Stimulated activated CD4-positive, alpha-beta T cell treated with anti-CD3 and anti-CD28 coated beads, Interleukin-2, amount 100 ng/mL, for 48 hours (primary cell): ENCODE results near the gene TRMT10B.
"Not testable (repeated sequence)": the region's sequence is repeated elsewhere in the genome, so short reads cannot be mapped to it uniquely, and the experiment has no call there.

Source experiments
- DNase-seq, 2 donors: peaks; one replicate each; pipeline ENCODE4 v3.0.0-alpha.2; 2020

TRMT10B gene

DNA sequence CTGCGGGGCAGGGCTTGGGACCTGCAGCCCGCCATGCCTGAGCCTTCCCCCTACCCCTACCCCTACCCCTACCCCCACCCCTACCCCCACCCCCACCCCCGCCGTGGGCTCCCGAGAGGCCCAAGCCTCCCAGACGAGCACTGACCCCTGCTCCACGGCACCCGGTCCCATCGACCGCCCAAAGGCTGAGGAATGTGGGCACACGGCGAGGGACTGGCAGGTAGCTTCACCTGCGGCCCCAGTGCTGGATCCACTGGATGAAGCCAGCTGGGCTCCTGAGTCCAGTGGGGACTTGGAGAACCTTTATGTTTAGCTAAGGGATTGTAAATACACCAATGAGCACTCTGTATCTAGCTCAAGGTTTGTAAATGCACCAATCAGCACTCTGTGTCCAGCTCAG is 1.5 kb upstream of the TRMT10B start:
- DNase-seq, result not testable (repeated sequence)

DNA sequence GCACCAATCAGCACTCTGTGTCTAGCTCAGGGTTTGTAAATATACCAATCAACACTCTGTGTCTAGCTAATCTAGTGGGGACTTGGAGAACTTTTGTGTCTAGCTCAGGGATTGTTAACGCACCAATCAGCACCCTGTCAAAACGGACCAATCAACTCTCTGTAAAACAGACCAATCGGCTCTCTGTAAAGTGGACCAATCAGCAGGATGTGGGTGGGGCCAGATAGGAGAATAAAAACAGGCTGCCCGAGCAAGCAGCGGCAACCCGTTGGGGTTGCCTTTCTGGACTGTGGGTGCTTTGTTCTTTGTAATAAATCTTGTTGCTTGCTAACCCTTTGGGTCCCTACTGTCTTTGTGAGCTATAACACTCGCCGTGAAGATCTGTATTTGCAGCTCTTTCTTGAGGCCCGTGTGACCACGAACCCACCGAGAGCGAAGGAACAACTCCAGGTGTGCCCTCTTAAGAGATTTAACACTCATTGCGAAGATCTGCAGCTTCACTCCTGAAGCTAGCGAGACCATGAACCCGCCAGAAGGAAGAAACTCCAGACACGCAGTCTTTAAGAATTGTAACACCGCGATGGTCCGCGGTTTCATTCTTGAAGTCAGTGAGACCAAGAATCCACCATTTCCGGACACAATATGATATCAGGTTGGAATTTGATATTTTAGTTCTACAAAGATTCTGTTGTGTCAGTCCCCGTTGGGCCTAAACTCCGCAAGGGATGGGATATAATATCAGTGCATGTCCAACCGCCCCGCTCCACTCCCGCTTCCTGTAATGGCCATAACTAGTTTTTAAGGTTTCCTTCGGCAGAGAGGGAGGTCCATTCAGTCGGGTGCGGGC is 740 bp upstream of the TRMT10B start:
- DNase-seq, result peak in 1 of 2 donors; percentile 8

GRCh38 chr9:37758747-37759146 is 5.1 kb downstream of the TRMT10B start:
- no peak for DNase-seq

DNA sequence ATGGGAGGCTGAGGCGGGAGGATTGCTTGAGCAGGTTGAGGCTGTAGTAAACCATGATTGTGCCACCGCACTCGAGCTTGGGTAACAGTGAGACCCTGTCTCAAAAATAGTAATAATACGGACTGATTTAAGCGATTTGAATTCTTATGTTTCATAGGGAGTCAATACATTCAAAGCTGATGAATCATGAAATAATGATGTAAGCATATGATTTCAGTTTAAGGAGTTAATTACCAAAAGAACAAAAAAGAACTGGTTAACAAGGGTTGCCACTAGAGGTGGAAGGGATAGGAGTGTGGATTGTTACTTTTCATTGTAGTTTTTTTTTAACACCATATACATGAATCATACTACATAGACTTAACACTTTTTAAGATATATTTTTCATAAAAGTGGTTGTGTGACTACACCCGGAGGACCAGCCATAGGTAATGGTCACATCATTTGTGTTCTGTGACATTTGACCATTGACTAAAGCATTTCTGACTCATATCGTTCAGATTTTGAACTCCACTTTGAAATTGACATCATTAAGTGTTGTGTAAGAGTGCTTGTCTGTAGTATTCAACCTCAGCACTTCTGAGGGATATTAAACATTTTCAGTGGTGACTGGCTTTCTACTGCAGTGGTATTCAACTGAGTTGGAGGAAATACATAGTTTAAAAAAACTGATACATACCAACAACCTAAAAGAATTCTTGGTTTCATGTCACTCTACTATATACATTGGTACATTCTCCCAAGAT is 7.0 kb downstream of the TRMT10B start:
- DNase-seq, result no peak

DNA sequence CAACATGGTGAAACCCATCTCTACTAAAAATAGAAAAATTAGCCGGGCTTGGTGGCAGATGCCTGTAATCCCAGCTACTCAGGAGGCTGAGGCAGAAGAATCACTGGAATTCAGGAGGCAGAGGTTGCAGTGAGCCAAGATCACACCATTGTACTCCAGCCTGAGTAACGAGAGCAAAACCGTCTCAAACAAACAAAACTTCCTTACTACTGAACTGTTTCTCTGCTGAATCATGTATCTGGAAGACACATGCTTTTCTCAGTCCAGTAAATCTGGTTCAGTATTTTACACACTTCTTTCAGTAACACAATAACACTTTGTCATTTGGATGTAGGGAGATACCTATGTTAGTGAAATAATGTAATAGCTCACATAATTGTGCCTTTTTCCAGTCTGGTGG is 7.9 kb downstream of the TRMT10B start:
- DNase-seq, result no peak

DNA sequence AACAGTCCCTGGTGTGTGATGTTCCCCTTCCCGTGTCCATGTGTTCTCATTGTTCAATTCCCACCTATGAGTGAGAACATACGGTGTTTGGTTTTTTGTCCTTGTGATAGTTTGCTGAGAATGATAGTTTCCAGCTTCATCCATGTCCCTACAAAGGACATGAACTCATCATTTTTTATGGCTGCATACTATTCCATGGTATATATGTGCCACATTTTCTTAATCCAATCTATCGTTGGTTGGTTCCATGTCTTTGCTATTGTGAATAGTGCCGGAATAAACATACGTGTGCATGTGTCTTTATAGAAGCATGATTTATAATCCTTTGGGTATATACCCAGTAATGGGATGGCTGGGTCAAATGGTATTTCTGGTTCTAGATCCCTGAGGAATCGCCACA is 11.7 kb downstream of the TRMT10B start:
- DNase-seq, result not testable (repeated sequence)

DNA sequence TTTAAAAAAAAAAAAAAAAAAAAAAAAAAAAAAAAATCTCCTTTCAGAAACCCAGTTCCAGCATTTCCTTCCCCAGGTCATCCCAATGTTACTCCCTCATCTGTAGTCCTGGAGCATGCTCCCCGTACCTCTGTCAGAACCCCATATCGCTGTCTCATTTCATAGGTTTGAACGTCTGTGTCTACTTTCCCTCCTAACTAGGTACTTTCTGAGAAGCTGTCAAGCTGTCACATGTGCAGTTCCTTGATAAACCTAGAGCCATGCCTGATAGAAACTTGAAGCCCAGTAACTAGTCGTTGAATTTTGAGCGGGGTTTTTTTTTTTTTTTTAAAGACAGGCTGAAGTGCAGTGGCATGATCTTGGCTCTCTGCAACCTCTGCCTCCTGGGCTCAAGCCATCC is 15.7 kb downstream of the TRMT10B start:
- no peak for DNase-seq

GRCh38 chr9:37769995-37770394 is 16.4 kb downstream of the TRMT10B start:
- DNase-seq, result no peak

DNA sequence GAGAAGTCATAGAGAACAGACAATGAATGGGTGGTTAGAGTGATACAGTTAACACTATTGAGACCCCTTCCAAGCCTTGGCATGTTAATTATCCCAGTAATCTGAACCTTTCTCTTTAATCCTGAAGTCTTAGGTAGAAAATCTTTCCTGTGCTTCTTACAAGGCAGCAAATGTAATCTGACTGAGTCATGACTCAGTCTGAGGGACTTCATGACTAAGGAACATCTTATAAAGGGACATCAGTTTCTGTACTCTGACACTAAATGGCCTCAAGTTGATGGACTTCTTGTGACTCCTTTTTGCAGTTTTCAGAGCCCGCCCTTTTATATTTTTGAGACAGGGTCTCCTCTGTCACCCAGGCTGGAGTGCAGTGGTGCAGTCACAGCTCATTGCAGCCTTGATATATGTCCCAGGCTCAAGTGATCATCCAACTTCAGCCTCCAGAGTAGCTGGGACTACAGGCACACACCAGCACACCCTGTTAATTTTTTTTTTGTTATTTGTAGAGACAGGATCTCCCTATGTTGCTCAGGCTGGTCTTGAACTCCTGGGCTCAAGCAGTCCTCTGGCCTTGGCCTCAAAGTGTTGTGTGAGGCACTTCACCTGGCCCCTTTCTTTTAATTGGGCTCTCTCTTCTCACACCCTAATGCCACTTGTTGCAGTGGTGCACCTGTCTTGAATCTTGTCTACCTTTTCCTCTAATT is 21.8 kb downstream of the TRMT10B start:
- DNase-seq, result no peak

GRCh38 chr9:37776328-37776727 is 22.7 kb downstream of the TRMT10B start:
- DNase-seq, result no peak

DNA sequence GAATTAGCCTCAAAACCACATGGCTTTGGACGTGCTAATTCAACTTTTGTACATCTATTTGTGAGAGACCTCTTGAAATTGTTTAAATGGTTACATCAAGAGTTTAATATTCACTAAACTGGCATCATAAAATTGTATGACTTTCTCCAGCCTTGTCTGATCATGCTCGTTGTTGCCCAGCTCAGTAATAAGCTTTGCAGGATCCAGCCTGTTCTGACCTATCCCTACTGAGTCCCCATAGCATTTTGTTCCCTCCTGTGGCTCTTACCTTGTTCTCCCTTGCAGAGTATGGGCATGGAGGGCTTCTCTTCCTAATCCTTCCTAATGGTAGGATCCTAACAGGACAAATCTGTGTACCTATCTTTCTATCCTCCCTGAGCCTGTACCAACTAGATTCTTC is 24.9 kb downstream of the TRMT10B start:
- no peak for DNase-seq

DNA sequence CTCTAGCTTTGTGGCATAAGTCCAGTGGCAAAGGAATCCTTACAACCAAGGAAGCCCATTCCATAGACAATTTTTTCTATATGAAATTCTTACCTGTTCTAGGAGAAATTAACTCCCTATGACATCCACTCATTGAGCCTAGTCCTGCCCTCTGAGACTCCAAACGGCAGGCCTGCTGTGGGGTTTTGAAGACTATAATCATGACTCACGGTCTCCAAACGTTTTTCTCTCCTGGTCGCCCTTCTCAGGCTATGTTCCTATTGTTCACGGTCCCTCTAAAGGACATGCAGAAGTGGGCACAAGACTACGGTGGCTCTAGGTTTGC is 30.6 kb downstream of the TRMT10B start:
- peak in 1 of 2 donors; percentile 11 for DNase-seq

DNA sequence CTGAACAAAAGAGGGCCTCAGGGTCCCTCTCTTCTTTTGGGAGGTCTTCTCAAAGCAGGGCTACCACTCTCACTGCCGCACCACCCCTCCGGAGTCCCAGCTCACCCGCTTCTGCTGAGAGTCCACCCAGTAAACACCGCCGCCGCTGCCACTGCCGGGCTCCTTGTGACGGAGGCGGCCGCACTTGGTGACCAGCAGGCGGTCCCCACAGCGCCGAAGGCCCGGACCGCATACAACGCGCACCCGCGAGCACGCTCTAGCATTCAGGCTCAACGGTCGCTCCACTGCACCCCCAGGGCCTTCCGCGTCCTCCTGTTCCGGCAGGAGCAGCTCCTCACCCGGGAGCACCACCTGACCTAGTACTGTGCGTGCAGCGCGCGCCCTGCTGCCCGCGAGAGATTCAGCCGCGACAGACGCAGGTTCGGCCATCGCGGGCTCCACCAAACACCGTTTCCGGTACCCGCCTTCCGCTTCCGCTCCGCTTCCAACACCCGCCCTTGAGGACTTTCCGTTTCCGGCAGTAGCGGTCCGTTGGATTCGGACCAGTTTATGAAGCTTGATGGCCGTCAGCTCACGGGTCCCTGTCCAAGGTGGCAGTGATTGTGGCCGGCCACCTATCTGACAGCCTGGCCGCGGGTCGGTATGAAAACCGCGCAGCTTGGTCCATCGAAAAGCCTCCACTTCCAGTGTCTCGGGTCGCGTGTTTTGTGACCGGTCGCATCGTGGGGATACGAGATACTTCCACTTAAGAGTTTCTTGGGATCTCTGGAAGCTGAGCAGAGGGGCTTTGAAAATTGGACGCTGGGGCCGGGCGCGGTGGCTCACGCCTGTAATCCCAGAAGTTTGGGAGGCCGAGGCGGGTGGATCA is 31.2 kb downstream of the TRMT10B start, which contains the start of gene EXOSC3:
Gene EXOSC3, minus strand, starts transcription at position 449 of the 868 bp plus-strand sequence. Its CDS starts 20 bp downstream, at position 429.
- DNase-seq, result peak; percentile 81 to 83

GRCh38 chr9:37787059-37787458 is 33.5 kb downstream of the TRMT10B start:
- DNase-seq, result no peak

- DNase-seq, result no peak
Observed at GRCh38 chr9:37788332-37788731, 34.7 kb downstream of the TRMT10B start.

DNA sequence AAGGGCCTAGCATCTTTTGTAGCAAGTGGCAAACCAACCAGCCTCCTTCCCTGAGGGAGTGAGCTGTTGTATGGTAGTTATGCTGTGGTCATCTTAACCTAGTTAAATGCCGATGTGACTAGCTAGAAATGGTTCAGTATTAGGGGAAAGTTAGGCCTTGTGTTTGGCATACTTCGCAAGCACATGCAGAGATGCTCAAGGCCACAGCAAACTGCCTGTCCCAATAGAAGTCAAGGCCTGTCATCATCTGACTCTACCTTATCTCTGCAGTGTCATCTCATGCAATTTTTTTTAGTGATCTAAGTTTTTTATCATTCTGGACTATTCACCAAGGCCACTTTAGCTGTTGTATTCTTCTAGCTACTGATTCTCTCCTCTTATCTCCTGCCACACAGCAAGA is 36.5 kb downstream of the TRMT10B start:
- no peak for DNase-seq

GRCh38 chr9:37792122-37792521 is 38.5 kb downstream of the TRMT10B start:
- no peak for DNase-seq

- no peak for DNase-seq
Observed at GRCh38 chr9:37796232-37796631, 42.6 kb downstream of the TRMT10B start.

GRCh38 chr9:37798677-37799076 is 45.1 kb downstream of the TRMT10B start:
- no peak for DNase-seq

DNA sequence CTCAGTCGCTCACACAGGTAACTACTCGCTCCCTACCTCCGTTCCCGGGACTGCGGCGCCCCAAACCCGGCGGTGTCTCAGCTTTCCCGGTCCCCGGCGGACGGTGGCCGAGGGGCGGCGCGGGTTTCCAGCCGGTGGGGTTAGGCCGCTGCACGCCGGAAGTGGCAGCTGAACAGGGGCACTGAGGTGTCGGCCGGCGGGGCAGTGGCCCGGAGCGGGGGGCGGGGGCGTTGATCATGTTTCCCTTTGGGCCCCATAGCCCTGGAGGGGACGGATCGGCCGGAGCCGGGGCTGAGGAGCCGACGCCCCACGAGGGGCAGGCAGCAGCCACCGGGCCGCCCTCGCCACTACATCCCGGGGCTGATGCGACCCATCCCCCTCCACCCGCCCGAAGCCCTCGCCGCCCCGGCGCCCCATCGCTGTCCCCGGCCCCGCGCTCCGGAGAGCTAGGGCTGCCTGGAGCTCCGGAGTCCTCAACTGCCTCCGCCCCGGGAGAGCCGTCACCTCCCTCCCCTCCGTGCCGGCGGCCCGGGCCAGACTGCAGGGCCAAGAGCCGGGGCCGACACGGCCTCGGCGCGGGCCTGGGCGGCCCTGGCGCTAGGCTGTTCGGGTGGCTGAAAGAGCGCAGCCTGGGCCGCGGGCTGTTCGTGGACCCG is 47.2 kb downstream of the TRMT10B start, which contains the start of gene DCAF10:
Gene DCAF10, plus strand, starts transcription at position 167 of the 656 bp plus-strand sequence. Its CDS starts 70 bp downstream, at position 237.
- peak; percentile 92 to 94 for DNase-seq

- peak in 1 of 2 donors; percentile 17 for DNase-seq
Observed at GRCh38 chr9:37801287-37801850, 47.8 kb downstream of the TRMT10B start.
